Dendritic cell treated with granulocyte-macrophage colony-stimulating factor and Interleukin-4, amounts not matched to agents 40 ng/mL and 50 ng/mL, for 4 days (primary cell): ENCODE data around the gene ADGRF1.

Experiments used
- H3K27ac Mint-ChIP-seq: one replicate; pipeline ENCODE4 v1.8.0; 2022; ENCODE audit warnings: mild to moderate bottlenecking, mixed read lengths
- H3K27me3 Mint-ChIP-seq: one replicate; pipeline ENCODE4 v1.8.0; 2022; ENCODE audit warnings: mild to moderate bottlenecking, mixed read lengths
- H3K36me3 Mint-ChIP-seq: one replicate; pipeline ENCODE4 v1.8.0; 2022; ENCODE audit warnings: low read depth, mixed read lengths
- H3K4me1 Mint-ChIP-seq: one replicate; pipeline ENCODE4 v1.8.0; 2022; ENCODE audit warnings: low read depth, mixed read lengths
- H3K4me3 Mint-ChIP-seq: one replicate; pipeline ENCODE4 v1.8.0; 2022; ENCODE audit warnings: mild to moderate bottlenecking, moderate library complexity, mixed read lengths
- H3K9me3 Mint-ChIP-seq: one replicate; pipeline ENCODE4 v1.8.0; 2022; ENCODE audit warnings: mixed read lengths
- intact Hi-C: fragments of 100-400 bp; cut with micrococcal nuclease; formaldehyde crosslinking; loops from one replicate; pipeline ENCODE4 v1.15.0; 2022

The ADGRF1 gene

GRCh38 chr6:47047479-47048407, 5.6 kb upstream of the ADGRF1 start:
- Mint-ChIP-seq H3K27me3 (peaks cover 6% of the 10 kb centered on the region), H3K4me1 (peaks cover 7% of the 10 kb centered on the region), H3K36me3 (no peaks in the 10 kb centered on the region), H3K4me3 (no peak overlapping the region), H3K27ac (no peak overlapping the region), H3K9me3 (no peaks in the 10 kb centered on the region)
- intact Hi-C loops, result loop anchor here (2.0 to 5.0 kb wide), 2 partner anchors 197 to 630 kb away; no protein-coding TSS in a partner anchor

DNA sequence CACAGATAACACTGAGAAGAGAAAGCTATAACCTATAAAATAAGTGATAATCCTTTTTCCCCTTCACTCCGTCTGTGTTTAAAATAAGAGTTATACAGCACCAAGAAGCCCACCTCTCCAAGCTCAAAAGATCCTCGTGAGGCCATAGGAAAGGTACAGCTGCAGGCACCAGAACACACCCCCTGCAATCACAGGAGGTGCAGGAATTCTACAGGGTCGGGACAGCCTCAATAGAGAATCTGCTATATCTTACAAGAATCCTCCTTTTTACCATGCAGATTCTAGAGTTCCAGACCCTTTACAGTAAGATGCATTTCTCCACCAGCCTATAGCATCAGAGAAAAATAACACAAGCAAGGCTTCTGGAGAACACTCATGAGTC, 5.0 kb upstream of the ADGRF1 start:
- no peaks in the 10 kb centered on the region for H3K36me3 Mint-ChIP-seq
- intact Hi-C loops, result loop anchor here (2.0 to 5.0 kb wide), 2 partner anchors 196 to 630 kb away; no protein-coding TSS in a partner anchor
- no peaks in the 10 kb centered on the region for H3K9me3 Mint-ChIP-seq
- peaks cover 6% of the 10 kb centered on the region for H3K27me3 Mint-ChIP-seq
- no peak overlapping the region for H3K4me3 Mint-ChIP-seq
- H3K4me1 Mint-ChIP-seq, result peaks cover 7% of the 10 kb centered on the region
- H3K27ac Mint-ChIP-seq, result no peak overlapping the region

DNA sequence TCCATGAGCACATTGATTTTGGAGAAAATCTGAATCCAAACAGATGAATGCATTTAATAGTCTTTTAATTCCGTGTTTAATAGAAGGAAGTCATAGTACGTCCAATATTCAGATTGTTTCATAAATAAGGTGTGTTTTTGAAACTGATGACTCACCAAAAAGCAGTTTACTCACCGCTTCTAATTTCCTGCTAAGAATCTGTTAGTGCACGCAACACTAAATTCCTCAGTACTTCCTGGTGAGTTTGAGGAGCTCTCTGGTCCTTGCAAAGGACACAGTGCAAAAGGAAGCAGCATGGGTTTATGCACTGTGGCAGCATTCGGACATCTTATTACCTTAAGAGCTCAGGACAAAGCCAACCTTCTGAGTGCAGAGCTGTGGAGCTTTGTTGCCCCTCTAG, 2.3 kb upstream of the ADGRF1 start:
- no peaks in the 10 kb centered on the region for H3K9me3 Mint-ChIP-seq
- H3K36me3 Mint-ChIP-seq, result no peaks in the 10 kb centered on the region
- intact Hi-C loops, result no loop called here
- no peak overlapping the region for H3K27ac Mint-ChIP-seq
- peaks cover 7% of the 10 kb centered on the region for H3K4me1 Mint-ChIP-seq
- H3K4me3 Mint-ChIP-seq, result no peak overlapping the region
- H3K27me3 Mint-ChIP-seq, result peaks cover 6% of the 10 kb centered on the region

DNA sequence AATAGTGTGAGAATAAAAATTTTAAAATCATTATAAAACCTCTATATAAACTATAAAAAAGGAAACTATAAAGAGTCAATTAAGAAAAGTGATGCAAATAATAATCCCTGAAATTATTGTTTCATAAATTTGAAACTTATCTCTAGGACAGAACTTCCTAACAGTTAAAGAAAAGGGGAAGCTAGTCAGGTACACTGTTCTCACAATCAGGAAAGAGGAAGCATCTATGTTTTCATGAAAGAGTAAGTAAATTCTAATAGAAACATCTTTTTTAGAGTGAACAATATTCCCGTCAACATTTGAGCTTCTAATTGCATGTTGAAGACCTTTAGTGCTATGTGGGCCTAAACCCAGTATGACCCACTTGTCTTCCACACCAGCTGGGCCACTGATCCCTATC, 1.2 kb upstream of the ADGRF1 start:
- Mint-ChIP-seq H3K4me1 (peaks cover 7% of the 10 kb centered on the region), H3K27me3 (peaks cover 6% of the 10 kb centered on the region), H3K27ac (no peak overlapping the region), H3K36me3 (no peaks in the 10 kb centered on the region), H3K9me3 (no peaks in the 10 kb centered on the region), H3K4me3 (no peak overlapping the region)
- intact Hi-C loops, result no loop called here

DNA sequence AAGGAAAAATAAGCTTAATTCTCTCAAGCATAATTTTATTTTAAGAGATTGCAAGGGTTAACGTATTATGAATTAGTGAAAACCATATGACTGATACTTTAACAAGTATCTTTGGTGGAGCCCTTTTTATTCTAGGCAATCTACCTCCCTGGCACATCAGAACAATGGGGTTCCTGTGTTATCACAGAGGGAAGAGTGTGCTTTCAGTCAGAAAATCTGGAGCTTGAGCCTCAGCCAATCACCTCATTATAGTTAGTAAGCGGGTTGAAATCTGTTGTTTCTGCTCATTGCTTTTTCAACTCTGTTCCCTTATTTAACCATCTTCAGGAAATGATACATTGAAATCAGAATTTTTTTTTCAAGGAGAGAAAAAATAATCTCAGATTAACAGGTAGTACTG, 391 bp downstream of the ADGRF1 start:
- intact Hi-C loops, result no loop called here
- no peaks in the 10 kb centered on the region for H3K27me3 Mint-ChIP-seq
- H3K9me3 Mint-ChIP-seq, result no peaks in the 10 kb centered on the region
- H3K36me3 Mint-ChIP-seq, result no peaks in the 10 kb centered on the region
- H3K4me1 Mint-ChIP-seq, result no peaks in the 10 kb centered on the region
- H3K27ac Mint-ChIP-seq, result no peak overlapping the region
- no peak overlapping the region for H3K4me3 Mint-ChIP-seq

GRCh38 chr6:47034926-47035325, 7.2 kb downstream of the ADGRF1 start:
- H3K4me1 Mint-ChIP-seq, result no peaks in the 10 kb centered on the region
- peaks cover 10% of the 10 kb centered on the region for H3K27me3 Mint-ChIP-seq
- no peak overlapping the region for H3K27ac Mint-ChIP-seq
- H3K4me3 Mint-ChIP-seq, result no peak overlapping the region
- H3K9me3 Mint-ChIP-seq, result no peaks in the 10 kb centered on the region
- intact Hi-C loops, result no loop called here
- no peaks in the 10 kb centered on the region for H3K36me3 Mint-ChIP-seq

DNA sequence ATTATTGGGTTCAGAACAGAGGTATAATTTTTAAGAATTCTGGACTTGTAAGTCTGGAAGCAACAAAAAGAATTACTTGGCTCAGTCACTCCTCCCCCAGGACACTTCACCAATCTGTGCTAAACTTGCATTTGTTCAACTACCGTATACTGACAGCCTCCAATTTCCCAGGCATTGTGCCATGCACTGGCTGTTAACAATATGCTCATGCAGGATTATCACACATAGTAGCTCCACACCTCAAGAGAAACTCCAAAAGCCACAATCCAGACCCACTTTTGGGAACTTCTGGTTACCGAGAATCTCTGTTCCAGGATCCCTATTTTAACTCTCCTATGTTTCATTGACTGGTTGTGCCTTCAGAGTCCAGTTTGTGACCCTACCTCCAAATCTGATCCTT, 7.7 kb downstream of the ADGRF1 start:
- Mint-ChIP-seq H3K9me3 (no peaks in the 10 kb centered on the region), H3K27me3 (peaks cover 10% of the 10 kb centered on the region), H3K36me3 (no peaks in the 10 kb centered on the region), H3K27ac (no peak overlapping the region), H3K4me1 (no peaks in the 10 kb centered on the region), H3K4me3 (no peak overlapping the region)
- intact Hi-C loops, result no loop called here

- intact Hi-C loops, result no loop called here
- Mint-ChIP-seq H3K9me3 (no peaks in the 10 kb centered on the region), H3K36me3 (no peaks in the 10 kb centered on the region), H3K27ac (no peak overlapping the region), H3K27me3 (peaks cover 10% of the 10 kb centered on the region), H3K4me1 (no peaks in the 10 kb centered on the region), H3K4me3 (no peak overlapping the region)
These were observed 9.0 kb downstream of the ADGRF1 start for GRCh38 chr6:47032974-47033765.

DNA sequence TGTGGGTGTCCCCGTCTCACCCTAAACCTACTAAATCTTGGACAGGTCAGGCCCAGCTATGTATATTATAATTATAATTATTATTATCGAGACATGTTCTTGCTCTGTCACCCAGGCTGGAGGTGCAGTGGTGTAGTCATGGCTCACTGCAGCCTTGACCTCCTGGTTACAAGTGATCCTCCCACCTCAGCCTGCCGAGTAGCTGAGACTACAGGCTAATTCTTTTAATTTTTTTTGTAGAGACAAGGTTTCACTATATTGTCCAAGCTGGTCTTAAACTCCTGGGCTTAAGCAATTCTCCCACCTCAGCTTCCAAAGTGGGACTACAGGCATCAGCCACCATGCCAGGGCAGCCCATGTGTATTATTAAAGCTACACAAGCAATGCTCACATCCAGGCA, 10.5 kb downstream of the ADGRF1 start:
- Mint-ChIP-seq H3K9me3 (no peaks in the 10 kb centered on the region), H3K27me3 (peaks cover 10% of the 10 kb centered on the region), H3K4me3 (no peak overlapping the region), H3K4me1 (no peaks in the 10 kb centered on the region), H3K27ac (no peak overlapping the region), H3K36me3 (no peaks in the 10 kb centered on the region)
- intact Hi-C loops, result no loop called here

GRCh38 chr6:47029865-47030561, 12.1 kb downstream of the ADGRF1 start:
- Mint-ChIP-seq H3K9me3 (no peaks in the 10 kb centered on the region), H3K36me3 (no peaks in the 10 kb centered on the region), H3K27ac (no peak overlapping the region), H3K4me3 (no peak overlapping the region), H3K4me1 (no peaks in the 10 kb centered on the region), H3K27me3 (peaks cover 7% of the 10 kb centered on the region)
- intact Hi-C loops, result no loop called here

- no peaks in the 10 kb centered on the region for H3K9me3 Mint-ChIP-seq
- no peaks in the 10 kb centered on the region for H3K36me3 Mint-ChIP-seq
- H3K27ac Mint-ChIP-seq, result no peak overlapping the region
- no peaks in the 10 kb centered on the region for H3K27me3 Mint-ChIP-seq
- no peak overlapping the region for H3K4me3 Mint-ChIP-seq
- H3K4me1 Mint-ChIP-seq, result peaks cover 3% of the 10 kb centered on the region
- intact Hi-C loops, result no loop called here
These were observed 13.2 kb downstream of the ADGRF1 start for GRCh38 chr6:47028835-47029360.

- no peak overlapping the region for H3K27ac Mint-ChIP-seq
- peaks cover 8% of the 10 kb centered on the region for H3K4me1 Mint-ChIP-seq
- H3K4me3 Mint-ChIP-seq, result no peak overlapping the region
- no peaks in the 10 kb centered on the region for H3K27me3 Mint-ChIP-seq
- no peaks in the 10 kb centered on the region for H3K9me3 Mint-ChIP-seq
- intact Hi-C loops, result no loop called here
- no peaks in the 10 kb centered on the region for H3K36me3 Mint-ChIP-seq
These were observed 14.8 kb downstream of the ADGRF1 start for GRCh38 chr6:47027315-47027714.

DNA sequence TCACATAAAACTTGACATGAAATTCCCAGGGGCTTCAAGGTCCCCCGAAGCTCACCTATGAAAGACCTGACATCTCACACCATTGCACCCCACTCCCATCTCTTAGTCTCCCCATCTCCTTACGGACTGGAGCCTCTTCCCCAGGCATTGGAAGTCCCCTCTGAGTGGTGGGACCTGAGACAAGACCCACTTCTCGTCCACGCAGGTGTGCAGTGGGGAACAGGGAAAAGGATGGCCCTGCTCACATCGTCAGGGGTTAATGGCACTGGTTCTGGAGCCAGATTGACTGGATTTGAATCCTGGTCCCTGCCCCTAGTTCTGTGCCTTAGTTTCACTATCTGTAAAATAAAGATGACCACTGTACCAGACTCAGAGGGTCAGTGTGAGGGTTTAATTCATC, 15.5 kb downstream of the ADGRF1 start:
- Mint-ChIP-seq H3K36me3 (no peaks in the 10 kb centered on the region), H3K27me3 (no peaks in the 10 kb centered on the region), H3K27ac (no peak overlapping the region), H3K4me1 (peaks cover 8% of the 10 kb centered on the region), H3K9me3 (no peaks in the 10 kb centered on the region), H3K4me3 (no peak overlapping the region)
- intact Hi-C loops, result no loop called here

GRCh38 chr6:47023573-47023972, 18.6 kb downstream of the ADGRF1 start:
- H3K4me3 Mint-ChIP-seq, result no peak overlapping the region
- H3K27ac Mint-ChIP-seq, result no peak overlapping the region
- H3K27me3 Mint-ChIP-seq, result no peaks in the 10 kb centered on the region
- H3K9me3 Mint-ChIP-seq, result no peaks in the 10 kb centered on the region
- H3K36me3 Mint-ChIP-seq, result no peaks in the 10 kb centered on the region
- intact Hi-C loops, result no loop called here
- peaks cover 8% of the 10 kb centered on the region for H3K4me1 Mint-ChIP-seq
